IMR-90 (cell line): ENCODE results near the gene CDKN1A. TPM values are rescaled to one million over a fixed set of nuclear protein-coding genes. Genes with fewer than 3 reads are reported as not detected.

ENCODE experiments used
- ATAC-seq: fragments of 200-7000 bp; cut with Tn5 transposase; 2 replicates; pipeline ENCODE4 v1.9.1; 2020; ENCODE audit warnings: low read depth, mild to moderate bottlenecking, moderate library complexity
- BruUV-seq: library from RNA; stranded (reverse); fragments of 400-500 nt; replicated peaks from 2 replicates; lab custom pipeline; 2021; lab: Mats Ljungman, UMichigan
- CTCF ChIA-PET: fragments of 300-600 bp; formaldehyde crosslinking; extraction: SDS; loops from one replicate; lab custom pipeline; 2021; ENCODE audit warnings: antibody characterized with exemption; lab: Yijun Ruan, JAX
- POLR2A ChIA-PET: fragments of 300-600 bp; sonication (Branson Sonifier 250); formaldehyde crosslinking; loops from one replicate; lab custom pipeline; 2022; ENCODE audit warnings: antibody characterized with exemption; ENCODE audit not compliant: unreplicated experiment; lab: Charles Lee
- DNase-seq: peaks from one replicate; pipeline ENCODE4 v3.0.0; 2013
- H2AFZ ChIP-seq: replicated peaks from 2 replicates; pipeline ENCODE3; 2013; ENCODE audit warnings: low read length, mild to moderate bottlenecking; ENCODE audit not compliant: poor library complexity
- H2AK5ac ChIP-seq: 2 replicates; pipeline ENCODE4 v1.6.1; 2013; ENCODE audit warnings: low read depth, low read length, inconsistent platforms
- H2AK9ac ChIP-seq: replicated peaks from 2 replicates; pipeline ENCODE3; 2013; ENCODE audit warnings: mild to moderate bottlenecking, low read depth, low read length, moderate library complexity; ENCODE audit not compliant: poor library complexity
- H2BK120ac ChIP-seq: 2 replicates; pipeline ENCODE4 v1.6.1; 2013; ENCODE audit warnings: low read depth, low read length, inconsistent platforms
- H2BK15ac ChIP-seq: 3 replicates; pipeline ENCODE4 v1.6.1; 2013; ENCODE audit warnings: low read depth, low read length, inconsistent platforms
- H2BK20ac ChIP-seq: 2 replicates; pipeline ENCODE4 v1.6.1; 2013; ENCODE audit warnings: low read depth, mild to moderate bottlenecking, inconsistent platforms, low read length, moderate library complexity
- H2BK5ac ChIP-seq: 2 replicates; pipeline ENCODE4 v1.6.1; 2013; ENCODE audit warnings: mild to moderate bottlenecking, low read depth, low read length, inconsistent platforms; ENCODE audit not compliant: poor library complexity, severe bottlenecking
- H3K14ac ChIP-seq: replicated peaks from 2 replicates; pipeline ENCODE4 v1.6.1; 2013; ENCODE audit warnings: low read depth, low read length, inconsistent platforms
- H3K18ac ChIP-seq: 2 replicates; pipeline ENCODE4 v1.6.1; 2013; ENCODE audit warnings: low read depth, low read length, control low read depth
- H3K23ac ChIP-seq: 2 replicates; pipeline ENCODE4 v1.6.1; 2013; ENCODE audit warnings: low read depth, low read length, inconsistent platforms
- H3K27ac ChIP-seq: 2 replicates; pipeline ENCODE4 v1.5.1; 2013; ENCODE audit warnings: mild to moderate bottlenecking, control low read depth, low read length; ENCODE audit not compliant: insufficient read depth
- H3K27me3 ChIP-seq: 2 replicates; pipeline ENCODE4 v1.6.1; 2013; ENCODE audit warnings: low read length; ENCODE audit not compliant: control insufficient read depth, insufficient read depth
- H3K36me3 ChIP-seq: 2 replicates; pipeline ENCODE4 v1.6.1; 2013; ENCODE audit warnings: low read length, mixed read lengths; ENCODE audit not compliant: control insufficient read depth, insufficient read depth
- H3K4ac ChIP-seq: 2 replicates; pipeline ENCODE4 v1.6.1; 2013; ENCODE audit warnings: low read depth, low read length, inconsistent platforms
- H3K4me1 ChIP-seq: 2 replicates; pipeline ENCODE4 v1.6.1; 2013; ENCODE audit warnings: low read length, mixed read lengths; ENCODE audit not compliant: control insufficient read depth, insufficient read depth
- H3K4me2 ChIP-seq: 2 replicates; pipeline ENCODE4 v1.6.1; 2013; ENCODE audit warnings: low read depth, mild to moderate bottlenecking, control low read depth, low read length, moderate library complexity
- H3K4me3 ChIP-seq: 2 replicates; pipeline ENCODE4 v1.5.1; 2013; ENCODE audit warnings: low read depth, mild to moderate bottlenecking, control low read depth, low read length, moderate library complexity; ENCODE audit not compliant: insufficient read depth
- H3K56ac ChIP-seq: 2 replicates; pipeline ENCODE4 v1.6.1; 2013; ENCODE audit warnings: low read length, inconsistent platforms; ENCODE audit not compliant: insufficient read depth; ENCODE audit errors: extremely low read depth
- H3K79me1 ChIP-seq, 2 experiments: 2 replicates each; pipeline ENCODE4 v1.6.1; 2013; ENCODE audit warnings: low read length in 2 of 2, inconsistent platforms in 1 of 2, low read depth in 1 of 2
- H3K9ac ChIP-seq: 2 replicates; pipeline ENCODE4 v1.6.1; 2013; ENCODE audit warnings: low read depth, low read length, control low read depth
- H3K9me1 ChIP-seq: 2 replicates; pipeline ENCODE4 v1.6.1; 2013; ENCODE audit warnings: low read length, inconsistent platforms; ENCODE audit not compliant: insufficient read depth
- H3K9me3 ChIP-seq: 2 replicates; pipeline ENCODE4 v1.6.1; 2013; ENCODE audit warnings: low read length; ENCODE audit not compliant: control insufficient read depth, insufficient read depth
- H4K20me1 ChIP-seq: 2 replicates; pipeline ENCODE4 v1.6.1; 2013; ENCODE audit warnings: low read length, inconsistent platforms; ENCODE audit not compliant: insufficient read depth
- H4K5ac ChIP-seq: 2 replicates; pipeline ENCODE4 v1.6.1; 2013; ENCODE audit warnings: mild to moderate bottlenecking, low read depth, low read length, control low read depth
- H4K8ac ChIP-seq, 2 experiments: 2 replicates each; pipeline ENCODE4 v1.6.1; 2013; ENCODE audit warnings: low read depth in 2 of 2, low read length in 2 of 2, control low read depth in 1 of 2, inconsistent platforms in 1 of 2
- H4K91ac ChIP-seq: 2 replicates; pipeline ENCODE4 v1.6.1; 2013; ENCODE audit warnings: low read depth, low read length, inconsistent platforms; ENCODE audit not compliant: insufficient read depth
- FOS ChIP-seq: fragments of 150-350 bp; IDR thresholded peaks from 2 replicates; pipeline ENCODE4 v1.6.1; 2016; ENCODE audit warnings: low read depth, low read length
- MXI1 ChIP-seq: IDR thresholded peaks from 2 replicates; pipeline ENCODE4 v1.6.1; 2012; ENCODE audit warnings: low read depth, mild to moderate bottlenecking, low read length, moderate library complexity, borderline replicate concordance
- POLR2A ChIP-seq: IDR thresholded peaks from 2 replicates; pipeline ENCODE4 v1.6.1; 2012; ENCODE audit warnings: mild to moderate bottlenecking, low read depth, low read length
- WGBS, 2 experiments: methylation state at CpG; one replicate each; pipeline versions ENCODE4 v1.1.5 to v1.1.7; 2013; ENCODE audit warnings: missing lambda C conversion rate in 2 of 2; ENCODE audit not compliant: insufficient read length in 1 of 2; ENCODE audit errors: extremely low coverage in 2 of 2; 5-methylcytosine and 5-hydroxymethylcytosine counted together
- dilution Hi-C: fragments of 300-500 bp; cut with HindIII; formaldehyde crosslinking; loops from one replicate; pipeline ENCODE4 v1.14.3; 2018; ENCODE audit warnings: low sequenced_read_pairs; ENCODE audit not compliant: unreplicated experiment
- in situ Hi-C: fragments of 300-500 bp; cut with MboI; formaldehyde crosslinking; loops from 3 replicates; pipeline ENCODE4 v1.14.3; 2019; ENCODE audit warnings: low sequenced_read_pairs, inconsistent platforms, mixed read lengths
- intact Hi-C: fragments of 100-400 bp; cut with micrococcal nuclease; formaldehyde crosslinking; loops from 2 replicates; pipeline ENCODE4 v1.10.0; 2022
- polyA plus RNA-seq, 3 experiments: library from polyadenylated mRNA; depleted of rRNA; stranded (reverse); fragments of >200 nt; gene quantifications; 2 replicates each; pipeline ENCODE4 v1.2.3, GENCODE V29; 2012; ENCODE audit warnings: low replicate concordance in 1 of 3
- total RNA-seq: library from RNA; depleted of rRNA; stranded (reverse); fragments of >200 nt; gene quantifications from 2 replicates; pipeline ENCODE4 v1.2.3, GENCODE V29; 2012

Gene CDKN1A
- total and polyA plus RNA-seq, 2 of the 4 experiments (the other 2 are of a cell fraction) = 155 to 576 TPM

DNA sequence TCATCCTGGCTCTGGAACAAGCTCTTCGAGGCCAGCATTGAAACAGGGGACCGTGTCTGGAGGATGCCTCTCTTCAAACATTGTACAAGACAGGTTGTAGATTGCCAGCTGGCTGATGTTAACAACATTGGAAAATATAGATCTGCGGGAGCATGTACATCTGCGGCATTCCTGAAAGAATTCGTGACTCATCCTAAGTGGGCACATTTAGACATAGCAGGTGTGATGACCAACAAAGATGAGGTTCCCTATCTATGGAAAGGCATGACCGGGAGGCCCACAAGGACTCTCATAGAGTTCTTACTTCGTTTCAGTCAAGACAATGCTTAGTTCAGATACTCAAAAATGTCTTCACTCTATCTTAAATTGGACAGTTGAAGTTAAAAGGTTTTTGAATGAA is 3.6 kb upstream of the CDKN1A start:
- H4K5ac ChIP-seq = no peak overlapping the region
- BruUV-seq = no TSS peak
- no peaks in the 10 kb centered on the region for H3K9me3 ChIP-seq
- H3K4me3 ChIP-seq = no peak overlapping the region
- no peaks in the 10 kb centered on the region for H3K27me3 ChIP-seq
- H3K36me3 ChIP-seq = peaks cover 4% of the 10 kb centered on the region; the same call in 1 of the 2 replicates
- H2BK15ac ChIP-seq = peak overlapping the region; percentile 56; the same call in 1 of the 3 replicates
- peak overlapping the region; percentile 50 for H2BK120ac ChIP-seq
- POLR2A ChIA-PET = no interaction called here
- H4K20me1 ChIP-seq = peaks cover 15% of the 10 kb centered on the region
- H3K4ac ChIP-seq = peak overlapping the region; percentile 66
- H3K4me1 ChIP-seq = peaks cover 19% of the 10 kb centered on the region
- peaks cover 12% of the 10 kb centered on the region for H3K9me1 ChIP-seq
- no peak overlapping the region for H2AFZ ChIP-seq
- H4K91ac ChIP-seq = peak overlapping the region; percentile 39
- 90% methylated on average over 3 of the region's 7 CpGs; no CpG with 5 or more reads in 1 of the 2 experiments for WGBS, 2 experiments
- no peak overlapping the region for H3K27ac ChIP-seq
- no peak overlapping the region for H3K56ac ChIP-seq
- no peak for ATAC-seq
- no peak overlapping the region for H3K9ac ChIP-seq
- dilution Hi-C loops (no loop called here), in situ Hi-C loops (no loop called here), intact Hi-C loops (no loop called here)
- H3K4me2 ChIP-seq = no peak overlapping the region
- H3K79me1 ChIP-seq = peaks cover 9 to 46% of the 10 kb centered on the region in 2 experiments
- H2BK5ac ChIP-seq = no peak overlapping the region
- peak overlapping the region; percentile 16 for H3K14ac ChIP-seq
- peak overlapping the region; percentile 16; the same call in 1 of the 2 replicates for H3K18ac ChIP-seq
- no peak overlapping the region for H2AK9ac ChIP-seq
- peak overlapping the region; percentile 45 for H2BK20ac ChIP-seq
- CTCF ChIA-PET = interaction anchor here (1.5 kb wide), 1 partner anchor 8 kb away, joined by 3 read pairs; no protein-coding TSS in a partner anchor
- peak overlapping the region; percentile 88; the same call in 1 of the 2 replicates for H2AK5ac ChIP-seq
- no peak overlapping the region for H4K8ac ChIP-seq
- no peak for DNase-seq
- TF ChIP-seq FOS (no peak), POLR2A (no peak), MXI1 (no peak)
- peak overlapping the region; percentile 33; the same call in 1 of the 2 replicates for H3K23ac ChIP-seq
